SU-DHL-6 (cell line): ENCODE data around the gene ZNF81.
"Not testable (repeated sequence)": the region's sequence is repeated elsewhere in the genome, so short reads cannot be mapped to it uniquely, and the experiment has no call there.

ENCODE experiments used
- H2AFZ ChIP-seq: fragments of 200-600 bp; sonication (generic); 2 replicates; pipeline ENCODE4 v1.6.1; 2014; ENCODE audit warnings: low read depth, mild to moderate bottlenecking, moderate library complexity, mixed read lengths, antibody characterized with exemption, low read length; ENCODE audit not compliant: severe bottlenecking
- H3F3A ChIP-seq: fragments of 200-600 bp; shearing (Covaris generic); 2 replicates; pipeline ENCODE4 v1.6.0; 2016; ENCODE audit warnings: antibody characterized with exemption, mild to moderate bottlenecking; ENCODE audit not compliant: insufficient read depth
- H3K27ac ChIP-seq: fragments of 200-600 bp; sonication (generic); 2 replicates; pipeline ENCODE4 v1.5.1; 2016; ENCODE audit warnings: low read depth, mild to moderate bottlenecking, low read length, moderate library complexity, mixed read lengths
- H3K27me3 ChIP-seq: fragments of 200-600 bp; sonication (generic), shearing (Covaris generic); 2 replicates; pipeline ENCODE4 v1.6.0; 2014; ENCODE audit warnings: mild to moderate bottlenecking, low read length
- H3K36me3 ChIP-seq: fragments of 200-600 bp; sonication (generic); 2 replicates; pipeline ENCODE4 v1.6.1; 2014; ENCODE audit warnings: mild to moderate bottlenecking, low read length, mixed read lengths
- H3K4me2 ChIP-seq: fragments of 300-600, 200-600 bp; shearing (Covaris generic), sonication (generic); 2 replicates; pipeline ENCODE4 v1.6.0; 2014; ENCODE audit warnings: low read length, low read depth, mild to moderate bottlenecking; ENCODE audit not compliant: poor library complexity, severe bottlenecking
- H3K4me3 ChIP-seq: fragments of 200-600 bp; sonication (generic); 2 replicates; pipeline ENCODE4 v1.5.1; 2014; ENCODE audit warnings: antibody characterized with exemption, low read length, mild to moderate bottlenecking, mixed read lengths; ENCODE audit not compliant: insufficient read depth, poor library complexity, severe bottlenecking
- H3K79me2 ChIP-seq: fragments of 200-600 bp; sonication (generic); 2 replicates; pipeline ENCODE4 v1.6.1; 2014; ENCODE audit warnings: mild to moderate bottlenecking, low read length, moderate library complexity; ENCODE audit not compliant: insufficient read depth
- H3K9ac ChIP-seq: fragments of 200-600 bp; sonication (generic); 2 replicates; pipeline ENCODE4 v1.7.0; 2014; ENCODE audit warnings: mild to moderate bottlenecking, low read length
- H3K9me2 ChIP-seq: fragments of 200-600 bp; sonication (generic); replicated peaks from 2 replicates; pipeline ENCODE4 v1.6.1; 2014; ENCODE audit warnings: low read length; ENCODE audit not compliant: insufficient read depth
- H3K9me3 ChIP-seq: fragments of 200-600 bp; sonication (generic); 2 replicates; pipeline ENCODE4 v1.6.1; 2014; ENCODE audit warnings: low read length, mixed read lengths; ENCODE audit not compliant: insufficient read depth
- H4K20me1 ChIP-seq: fragments of 200-600 bp; sonication (generic); 2 replicates; pipeline ENCODE4 v1.6.1; 2014; ENCODE audit warnings: low read depth, mild to moderate bottlenecking, antibody characterized with exemption, low read length, moderate library complexity, mixed read lengths
- CTCF ChIP-seq: fragments of 200-600 bp; sonication (generic); IDR thresholded peaks from one replicate; pipeline ENCODE4 v1.5.1; 2017; ENCODE audit warnings: antibody characterized with exemption, mild to moderate bottlenecking, low read length, moderate library complexity; ENCODE audit not compliant: insufficient read depth, poor library complexity, severe bottlenecking
- EZH2phosphoT487 ChIP-seq: fragments of 200-600 bp; sonication (generic), shearing (Covaris generic); conservative IDR thresholded peaks from 2 replicates; pipeline ENCODE4 v1.6.1; 2018; ENCODE audit warnings: mild to moderate bottlenecking, antibody characterized with exemption, low read length, moderate library complexity, mixed read lengths

The ZNF81 gene

GRCh38 chrX:47915886-47916493, 79.3 kb downstream of the ZNF81 start:
- no peaks in the 10 kb centered on the region for H3F3A ChIP-seq
- H3K79me2 ChIP-seq = no peaks in the 10 kb centered on the region
- H3K4me2 ChIP-seq = no peak overlapping the region
- no peak for TF ChIP-seq CTCF
- no peak for TF ChIP-seq EZH2phosphoT487
- H3K27me3 ChIP-seq = no peaks in the 10 kb centered on the region
- no peak overlapping the region for H3K4me3 ChIP-seq
- peaks cover 12% of the 10 kb centered on the region; the same call in 1 of the 2 replicates for H3K9me3 ChIP-seq
- peaks cover 18% of the 10 kb centered on the region; the same call in 1 of the 2 replicates for H3K36me3 ChIP-seq
- H3K27ac ChIP-seq = no peak overlapping the region
- H2AFZ ChIP-seq = no peak overlapping the region
- no peaks in the 10 kb centered on the region for H3K9me2 ChIP-seq
- H4K20me1 ChIP-seq = no peaks in the 10 kb centered on the region
- H3K9ac ChIP-seq = no peak overlapping the region

- H3K27ac ChIP-seq = no peak overlapping the region
- no peak overlapping the region for H3K4me2 ChIP-seq
- H3K79me2 ChIP-seq = no peaks in the 10 kb centered on the region
- H3K9me3 ChIP-seq = peaks cover 12% of the 10 kb centered on the region; the same call in 1 of the 2 replicates
- no peak overlapping the region for H3K4me3 ChIP-seq
- H3F3A ChIP-seq = no peaks in the 10 kb centered on the region
- H2AFZ ChIP-seq = no peak overlapping the region
- peaks cover 15% of the 10 kb centered on the region; the same call in 1 of the 2 replicates for H3K36me3 ChIP-seq
- H3K9me2 ChIP-seq = no peaks in the 10 kb centered on the region
- no peaks in the 10 kb centered on the region for H3K27me3 ChIP-seq
- TF ChIP-seq EZH2phosphoT487 (no peak), CTCF (no peak)
- no peak overlapping the region for H3K9ac ChIP-seq
- H4K20me1 ChIP-seq = no peaks in the 10 kb centered on the region
Observed at GRCh38 chrX:47918274-47918673, 81.6 kb downstream of the ZNF81 start.

GRCh38 chrX:47927212-47927611, 90.5 kb downstream of the ZNF81 start:
- no peaks in the 10 kb centered on the region for H3K36me3 ChIP-seq
- TF ChIP-seq EZH2phosphoT487 (no peak), CTCF (no peak)
- H3K27ac ChIP-seq = no peak overlapping the region
- no peak overlapping the region for H3K4me3 ChIP-seq
- no peaks in the 10 kb centered on the region for H3F3A ChIP-seq
- no peaks in the 10 kb centered on the region for H3K27me3 ChIP-seq
- H3K9ac ChIP-seq = no peak overlapping the region
- H3K4me2 ChIP-seq = peak overlapping the region; percentile 50
- no peaks in the 10 kb centered on the region for H4K20me1 ChIP-seq
- no peak overlapping the region for H2AFZ ChIP-seq
- no peaks in the 10 kb centered on the region for H3K79me2 ChIP-seq
- no peaks in the 10 kb centered on the region for H3K9me2 ChIP-seq
- H3K9me3 ChIP-seq = no peaks in the 10 kb centered on the region

- H3K27me3 ChIP-seq, H3K9me3 ChIP-seq, H3K4me3 ChIP-seq: not testable (repeated sequence)
Observed at GRCh38 chrX:47931970-47932369, 95.3 kb downstream of the ZNF81 start.

More at GRCh38 chrX:47931970-47932369, 95.3 kb downstream of the ZNF81 start:
- H3K36me3 ChIP-seq, H3F3A ChIP-seq, H3K79me2 ChIP-seq, H3K4me2 ChIP-seq, H4K20me1 ChIP-seq, H3K9me2 ChIP-seq, H3K9ac ChIP-seq, H2AFZ ChIP-seq, H3K27ac ChIP-seq: not testable (repeated sequence)
